ENCODE results near the gene MPP2.

- TF ChIP-seq SUZ12 (IDR thresholded peaks at IDR 0.05), result no peak
- TF ChIP-seq FOXK2 (IDR thresholded peaks at IDR 0.05), result no peak
- no peak for TF ChIP-seq ARNT (IDR thresholded peaks at IDR 0.05)
- TF ChIP-seq ZNF384 (IDR thresholded peaks at IDR 0.05), result no peak
- no peak for TF ChIP-seq SP1 (IDR thresholded peaks at IDR 0.05)
- TF ChIP-seq FOXA1 (IDR thresholded peaks at IDR 0.05), result no peak
- TF ChIP-seq LEF1 (IDR thresholded peaks at IDR 0.05; ENCODE audit: borderline replicate concordance), result no peak
- no peak for TF ChIP-seq FOXM1 (IDR thresholded peaks at IDR 0.05; ENCODE audit: borderline replicate concordance)
Measured at GRCh38 chr17:43857957-43858600, 49.3 kb downstream of the MPP2 start.

All from HEK293T (cell line).